GM18873 (cell line): Measurements from ENCODE around the gene BEND2.

Experiments
- ATAC-seq: cut with Tn5 transposase; IDR thresholded peaks from one replicate; pipeline ENCODE4 v1.9.1; 2021; ENCODE audit warnings: mild to moderate bottlenecking, moderate library complexity, moderate number of reproducible peaks; ENCODE audit not compliant: unreplicated experiment, low FRiP score

Gene BEND2

DNA sequence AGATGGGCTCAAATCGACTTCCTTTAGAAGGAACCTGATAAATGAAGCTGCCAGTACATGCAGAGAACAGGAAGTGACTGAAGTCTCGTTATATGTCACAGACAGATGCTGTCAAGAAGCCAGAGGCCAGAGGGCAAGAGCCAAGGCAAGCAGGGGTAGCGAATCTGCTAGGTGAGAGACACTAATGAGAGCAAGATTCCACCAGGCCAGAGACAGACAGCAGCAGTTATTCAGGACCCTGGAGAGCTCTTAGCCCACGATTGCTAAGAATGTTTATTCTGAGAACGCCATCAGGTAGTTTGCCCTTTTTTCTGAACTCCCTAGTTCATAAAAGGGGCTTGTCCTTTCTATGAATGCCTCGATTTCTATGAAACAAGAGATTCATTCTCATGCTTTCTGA lies 73.7 kb downstream of the BEND2 start:
- no peak for ATAC-seq

GRCh38 chrX:18146009-18146408 lies 74.7 kb downstream of the BEND2 start:
- ATAC-seq: no peak

- ATAC-seq: no peak
Observed at GRCh38 chrX:18136816-18137215, 83.9 kb downstream of the BEND2 start.

- no peak for ATAC-seq
Observed at GRCh38 chrX:18133605-18134004, 87.1 kb downstream of the BEND2 start.

DNA sequence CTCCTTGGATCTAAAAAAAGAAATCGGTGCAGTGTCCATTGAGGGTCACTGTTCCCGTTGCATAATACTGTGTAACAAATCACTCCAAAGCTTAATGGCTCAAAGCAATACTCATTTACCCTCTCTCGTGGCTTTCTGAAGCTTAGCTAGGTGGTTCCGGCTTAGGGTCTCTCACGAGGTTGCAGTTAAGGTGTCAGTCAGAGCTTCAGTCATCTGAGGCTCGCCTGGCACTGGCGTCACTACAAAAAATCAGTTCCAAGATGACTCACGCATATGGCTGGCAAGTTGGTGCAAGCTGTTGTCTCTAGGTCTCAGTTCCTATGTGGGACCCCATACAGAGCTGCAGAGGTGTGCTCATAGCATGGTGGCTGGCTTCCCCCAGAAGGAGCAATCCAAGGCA lies 91.0 kb downstream of the BEND2 start:
- no peak for ATAC-seq

- ATAC-seq: no peak
Observed at GRCh38 chrX:18126971-18127370, 93.7 kb downstream of the BEND2 start.

GRCh38 chrX:18119856-18120255 lies 100.8 kb downstream of the BEND2 start:
- ATAC-seq: no peak
